Activated effector memory CD4-positive, alpha-beta T cell treated with Interleukin-2 at 50 U/mL for 16 hours (primary cell): Measurements from ENCODE around the gene TMTC2.
"Not testable (repeated sequence)": the region's sequence is repeated elsewhere in the genome, so short reads cannot be mapped to it uniquely, and the experiment has no call there.

Experiments
- DNase-seq: peaks from one replicate; pipeline ENCODE4 v3.0.0-alpha.2; 2020

Gene TMTC2

GRCh38 chr12:82797480-82797879 lies 110.8 kb downstream of the TMTC2 start:
- no peak for DNase-seq

GRCh38 chr12:82800185-82800584 lies 113.5 kb downstream of the TMTC2 start:
- no peak for DNase-seq

GRCh38 chr12:82801951-82802610 lies 115.4 kb downstream of the TMTC2 start:
- DNase-seq: no peak

- DNase-seq: no peak
Measured at GRCh38 chr12:82803201-82803600, 116.5 kb downstream of the TMTC2 start.

GRCh38 chr12:82804601-82805000 lies 117.9 kb downstream of the TMTC2 start:
- DNase-seq: no peak

GRCh38 chr12:82805004-82805403 lies 118.3 kb downstream of the TMTC2 start:
- DNase-seq: not testable (repeated sequence)

GRCh38 chr12:82805812-82806497 lies 119.2 kb downstream of the TMTC2 start:
- no peak for DNase-seq

- no peak for DNase-seq
Measured at GRCh38 chr12:82807132-82807737, 120.5 kb downstream of the TMTC2 start.

GRCh38 chr12:82810568-82810967 lies 123.9 kb downstream of the TMTC2 start:
- no peak for DNase-seq

- no peak for DNase-seq
Measured at GRCh38 chr12:82817368-82817767, 130.7 kb downstream of the TMTC2 start.

GRCh38 chr12:82818271-82819035 lies 131.7 kb downstream of the TMTC2 start:
- DNase-seq: no peak

- no peak for DNase-seq
Measured at GRCh38 chr12:82826505-82826904, 139.8 kb downstream of the TMTC2 start.

GRCh38 chr12:82832096-82832495 lies 145.4 kb downstream of the TMTC2 start:
- DNase-seq: no peak

GRCh38 chr12:82832981-82833380 lies 146.3 kb downstream of the TMTC2 start:
- DNase-seq: no peak

GRCh38 chr12:82833481-82833880 lies 146.8 kb downstream of the TMTC2 start:
- DNase-seq: no peak

- DNase-seq: no peak
Measured at GRCh38 chr12:82835217-82835616, 148.5 kb downstream of the TMTC2 start.

GRCh38 chr12:82838131-82838551 lies 151.4 kb downstream of the TMTC2 start:
- DNase-seq: no peak

- DNase-seq: no peak
Measured at GRCh38 chr12:82838827-82839226, 152.1 kb downstream of the TMTC2 start.

- DNase-seq: no peak
Measured at GRCh38 chr12:82839796-82840195, 153.1 kb downstream of the TMTC2 start.

GRCh38 chr12:82841487-82841904 lies 154.8 kb downstream of the TMTC2 start:
- DNase-seq: no peak

- DNase-seq: no peak
Measured at GRCh38 chr12:82842480-82842879, 155.8 kb downstream of the TMTC2 start.

GRCh38 chr12:82845076-82845475 lies 158.4 kb downstream of the TMTC2 start:
- not testable (repeated sequence) for DNase-seq

- DNase-seq: no peak
Measured at GRCh38 chr12:82848845-82849244, 162.1 kb downstream of the TMTC2 start.
